Retinal pigment epithelial cell (primary cell): Measurements from ENCODE around the gene RBMS3.

ENCODE experiments used
- DNase-seq: peaks from one replicate; pipeline ENCODE4 v3.0.0-alpha.2; 2010; ENCODE audit warnings: low read depth
- H3K4me3 ChIP-seq: 2 replicates; pipeline ENCODE4 v1.5.1; 2011; ENCODE audit warnings: mild to moderate bottlenecking, low read length, control low read depth, moderate library complexity
- CTCF ChIP-seq: conservative IDR thresholded peaks from 2 replicates; pipeline ENCODE4 v1.5.1; 2011; ENCODE audit warnings: low read depth, low read length, control low read depth, inconsistent platforms

Gene RBMS3

GRCh38 chr3:29363110-29363509 lies 82.2 kb downstream of the RBMS3 start:
- DNase-seq, result no peak
- no peak overlapping the region for H3K4me3 ChIP-seq
- TF ChIP-seq CTCF, result no peak

- TF ChIP-seq CTCF, result no peak
- DNase-seq, result no peak
- no peak overlapping the region for H3K4me3 ChIP-seq
Observed at GRCh38 chr3:29370021-29370420, 89.2 kb downstream of the RBMS3 start.

DNA sequence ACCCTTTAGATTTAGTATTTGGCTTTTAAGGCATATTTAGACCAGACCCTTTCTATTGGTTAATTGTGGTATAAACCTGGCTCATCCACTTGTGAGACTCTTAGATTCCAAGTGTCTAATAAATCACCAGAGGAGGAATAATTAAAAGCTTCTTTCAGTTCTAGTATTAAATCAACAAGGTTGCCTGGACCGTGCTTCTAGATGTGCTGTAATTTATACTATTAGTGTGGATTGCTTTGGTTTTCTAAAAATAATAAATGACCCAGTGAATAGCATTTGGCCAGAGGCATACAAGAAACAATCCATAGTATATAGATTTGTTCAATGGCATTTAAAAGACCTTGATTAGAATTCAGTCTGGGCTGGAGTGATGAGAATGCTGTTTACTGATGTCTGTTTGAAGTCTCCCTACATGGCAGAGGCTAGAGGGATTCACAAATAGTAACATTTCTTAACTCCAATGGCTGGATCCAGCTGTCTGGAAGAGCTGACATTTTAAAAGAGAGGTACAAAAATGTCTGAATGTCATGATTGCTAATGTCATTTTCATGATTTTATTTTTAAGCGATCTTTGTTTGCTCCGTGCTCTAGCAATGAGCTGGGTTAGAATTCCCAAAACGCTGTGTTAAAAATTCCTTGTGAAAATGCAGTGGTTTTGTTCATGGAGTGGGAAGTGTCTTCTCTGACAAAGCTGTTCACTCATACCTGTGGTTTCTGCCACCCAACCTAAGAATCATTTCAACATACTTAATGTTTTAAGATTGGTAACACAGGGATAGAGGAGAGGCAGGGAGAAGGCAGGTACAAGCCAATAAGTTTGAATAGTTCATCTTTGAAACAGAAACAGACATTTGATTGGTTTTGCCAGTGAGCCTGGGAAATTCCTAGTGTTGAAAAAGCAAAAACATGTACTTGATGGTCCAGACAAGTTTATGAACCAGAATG lies 89.9 kb downstream of the RBMS3 start:
- no peak overlapping the region for H3K4me3 ChIP-seq
- no peak for TF ChIP-seq CTCF
- no peak for DNase-seq

GRCh38 chr3:29373131-29373680 lies 92.3 kb downstream of the RBMS3 start:
- no peak overlapping the region for H3K4me3 ChIP-seq
- DNase-seq, result no peak
- TF ChIP-seq CTCF, result no peak

GRCh38 chr3:29374226-29374625 lies 93.4 kb downstream of the RBMS3 start:
- DNase-seq, result no peak
- H3K4me3 ChIP-seq, result no peak overlapping the region
- TF ChIP-seq CTCF, result no peak

DNA sequence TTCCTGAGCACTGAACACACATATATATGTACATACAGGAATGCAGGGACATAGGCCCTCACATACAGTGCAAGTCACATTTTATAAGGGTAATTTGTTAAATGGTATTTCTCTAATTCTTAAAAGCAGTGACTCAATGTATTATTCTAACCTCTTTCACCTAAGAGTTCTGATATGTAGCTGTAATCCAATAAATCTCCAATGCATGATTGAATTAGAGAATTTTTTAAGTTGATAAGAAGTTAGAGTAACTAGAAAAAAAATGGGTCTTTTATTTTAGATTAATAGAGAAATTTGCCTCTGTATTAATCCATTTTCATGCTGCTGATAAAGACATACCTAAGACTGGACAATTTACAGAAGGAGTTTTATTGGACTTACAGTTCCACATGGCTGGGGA lies 98.2 kb downstream of the RBMS3 start:
- no peak for TF ChIP-seq CTCF
- no peak overlapping the region for H3K4me3 ChIP-seq
- no peak for DNase-seq

GRCh38 chr3:29381595-29381994 lies 100.7 kb downstream of the RBMS3 start:
- no peak overlapping the region for H3K4me3 ChIP-seq
- no peak for TF ChIP-seq CTCF
- DNase-seq, result no peak
